Retinal pigment epithelial cell (primary cell): ENCODE measurements around the gene SLC66A3.

ENCODE experiments used
- DNase-seq: peaks from one replicate; pipeline ENCODE4 v3.0.0-alpha.2; 2010; ENCODE audit warnings: low read depth
- H3K4me3 ChIP-seq: 2 replicates; pipeline ENCODE4 v1.5.1; 2011; ENCODE audit warnings: mild to moderate bottlenecking, low read length, control low read depth, moderate library complexity
- TF ChIP-seq, protein P1 (sequence below): conservative IDR thresholded peaks from 2 replicates; pipeline ENCODE4 v1.5.1; 2011; ENCODE audit warnings: low read depth, low read length, control low read depth, inconsistent platforms

SLC66A3 gene

DNA sequence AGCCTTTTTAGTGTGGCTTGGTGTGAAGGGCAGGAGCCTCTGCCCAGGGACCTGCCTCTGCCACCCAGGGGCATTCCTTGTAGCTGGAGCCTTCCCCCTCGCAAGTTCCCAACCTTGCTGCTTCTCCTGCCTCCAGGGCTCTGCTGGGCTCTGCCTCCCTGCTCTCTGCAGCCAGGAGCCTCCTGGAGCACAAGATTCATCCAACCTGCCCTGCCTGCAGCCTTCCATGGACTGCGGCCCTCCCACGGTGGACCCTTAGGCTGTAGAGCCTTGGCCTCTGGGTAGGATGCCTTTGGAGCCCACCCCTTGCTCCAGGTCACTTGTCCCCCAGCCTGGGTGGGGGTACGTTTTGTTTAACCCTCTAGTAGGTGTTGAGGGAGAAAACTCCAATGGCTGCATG lies 2.5 kb downstream of the SLC66A3 start:
- no peak overlapping the region for H3K4me3 ChIP-seq
- no peak for DNase-seq
- TF ChIP-seq, protein P1, sequence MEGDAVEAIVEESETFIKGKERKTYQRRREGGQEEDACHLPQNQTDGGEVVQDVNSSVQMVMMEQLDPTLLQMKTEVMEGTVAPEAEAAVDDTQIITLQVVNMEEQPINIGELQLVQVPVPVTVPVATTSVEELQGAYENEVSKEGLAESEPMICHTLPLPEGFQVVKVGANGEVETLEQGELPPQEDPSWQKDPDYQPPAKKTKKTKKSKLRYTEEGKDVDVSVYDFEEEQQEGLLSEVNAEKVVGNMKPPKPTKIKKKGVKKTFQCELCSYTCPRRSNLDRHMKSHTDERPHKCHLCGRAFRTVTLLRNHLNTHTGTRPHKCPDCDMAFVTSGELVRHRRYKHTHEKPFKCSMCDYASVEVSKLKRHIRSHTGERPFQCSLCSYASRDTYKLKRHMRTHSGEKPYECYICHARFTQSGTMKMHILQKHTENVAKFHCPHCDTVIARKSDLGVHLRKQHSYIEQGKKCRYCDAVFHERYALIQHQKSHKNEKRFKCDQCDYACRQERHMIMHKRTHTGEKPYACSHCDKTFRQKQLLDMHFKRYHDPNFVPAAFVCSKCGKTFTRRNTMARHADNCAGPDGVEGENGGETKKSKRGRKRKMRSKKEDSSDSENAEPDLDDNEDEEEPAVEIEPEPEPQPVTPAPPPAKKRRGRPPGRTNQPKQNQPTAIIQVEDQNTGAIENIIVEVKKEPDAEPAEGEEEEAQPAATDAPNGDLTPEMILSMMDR = no peak

DNA sequence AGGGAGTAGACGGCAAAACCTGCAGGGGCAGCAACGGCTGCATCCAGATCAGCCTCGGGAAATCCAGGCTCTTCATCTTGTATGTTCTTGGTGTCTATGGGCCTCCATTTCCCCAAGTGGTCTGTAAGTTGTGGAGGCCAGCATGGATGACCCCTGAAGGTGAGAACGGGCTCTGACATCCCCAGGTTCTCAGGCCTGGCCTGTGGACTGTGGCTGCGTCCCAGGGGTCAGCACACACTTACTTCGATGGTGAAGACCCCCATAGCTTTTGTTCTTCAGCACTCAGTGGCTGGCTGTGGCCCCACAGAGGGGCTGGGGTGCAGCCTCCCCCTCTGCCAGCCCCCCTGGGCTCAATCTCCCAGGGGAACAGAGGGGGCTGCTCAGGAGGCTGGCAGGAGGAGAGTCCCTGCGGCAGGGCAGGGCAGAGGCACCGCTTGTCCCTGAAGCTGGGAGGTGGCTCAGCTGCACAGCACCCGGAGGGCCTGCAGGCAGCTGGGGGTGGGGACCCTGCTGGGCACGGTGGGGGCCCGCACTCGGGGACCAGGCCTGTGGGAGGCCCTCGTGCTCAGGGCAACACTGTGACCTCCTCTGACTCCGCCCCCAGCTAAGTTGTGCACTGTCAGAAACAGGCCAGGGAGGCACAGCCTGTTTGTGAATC lies 3.8 kb downstream of the SLC66A3 start:
- no peak for DNase-seq
- TF ChIP-seq, protein P1 = no peak
- no peak overlapping the region for H3K4me3 ChIP-seq

DNA sequence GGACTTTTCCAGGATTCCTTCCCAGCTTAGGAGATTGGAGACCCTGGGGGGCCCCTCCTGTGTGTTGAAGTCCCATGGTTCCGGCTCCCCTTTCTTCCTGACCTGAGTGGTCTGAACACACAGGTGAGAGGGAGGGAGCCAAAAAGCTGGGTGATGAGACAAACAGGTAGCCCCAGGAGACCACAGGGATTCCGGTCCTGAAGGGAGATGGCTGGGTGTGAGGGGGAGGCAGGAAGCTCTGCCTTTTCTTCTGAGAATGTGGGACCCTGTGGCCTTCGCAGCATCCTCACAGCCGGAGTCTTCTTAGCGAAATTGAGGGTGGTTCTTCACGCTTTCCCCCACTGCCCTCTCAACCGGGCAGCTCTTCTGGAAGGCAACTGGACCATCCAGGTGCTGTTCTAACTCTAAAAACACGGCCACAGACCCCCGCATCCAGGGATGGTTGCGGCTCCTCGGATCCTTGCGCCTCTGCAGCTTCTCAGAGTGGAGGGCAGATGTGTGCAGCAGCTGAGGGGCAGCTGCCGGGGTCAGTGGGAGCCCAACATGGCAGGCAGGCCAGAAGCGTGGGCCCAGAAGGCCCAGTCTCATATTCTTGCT lies 4.4 kb downstream of the SLC66A3 start:
- no peak for DNase-seq
- TF ChIP-seq, protein P1 = no peak
- no peak overlapping the region for H3K4me3 ChIP-seq

DNA sequence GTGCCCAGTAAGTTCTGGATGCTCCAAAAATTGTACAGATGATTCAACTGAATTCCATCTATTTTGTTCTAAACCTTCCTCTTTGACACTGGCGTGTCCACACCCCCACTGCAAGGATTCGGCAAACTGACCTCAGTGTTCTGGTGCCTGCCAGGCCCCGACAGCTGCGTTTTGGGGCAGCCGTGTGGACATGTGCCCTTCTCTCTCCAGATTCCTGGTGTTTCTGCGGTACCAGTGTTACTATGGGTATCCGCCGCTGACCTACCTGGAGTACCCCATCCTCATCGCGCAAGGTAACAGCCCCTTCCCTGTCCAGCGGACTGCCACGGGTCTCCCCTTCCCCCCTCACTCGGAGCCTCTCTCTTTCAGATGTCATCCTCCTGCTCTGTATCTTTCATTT lies 5.0 kb downstream of the SLC66A3 start:
- TF ChIP-seq, protein P1 = no peak
- DNase-seq = no peak
- H3K4me3 ChIP-seq = no peak overlapping the region

DNA sequence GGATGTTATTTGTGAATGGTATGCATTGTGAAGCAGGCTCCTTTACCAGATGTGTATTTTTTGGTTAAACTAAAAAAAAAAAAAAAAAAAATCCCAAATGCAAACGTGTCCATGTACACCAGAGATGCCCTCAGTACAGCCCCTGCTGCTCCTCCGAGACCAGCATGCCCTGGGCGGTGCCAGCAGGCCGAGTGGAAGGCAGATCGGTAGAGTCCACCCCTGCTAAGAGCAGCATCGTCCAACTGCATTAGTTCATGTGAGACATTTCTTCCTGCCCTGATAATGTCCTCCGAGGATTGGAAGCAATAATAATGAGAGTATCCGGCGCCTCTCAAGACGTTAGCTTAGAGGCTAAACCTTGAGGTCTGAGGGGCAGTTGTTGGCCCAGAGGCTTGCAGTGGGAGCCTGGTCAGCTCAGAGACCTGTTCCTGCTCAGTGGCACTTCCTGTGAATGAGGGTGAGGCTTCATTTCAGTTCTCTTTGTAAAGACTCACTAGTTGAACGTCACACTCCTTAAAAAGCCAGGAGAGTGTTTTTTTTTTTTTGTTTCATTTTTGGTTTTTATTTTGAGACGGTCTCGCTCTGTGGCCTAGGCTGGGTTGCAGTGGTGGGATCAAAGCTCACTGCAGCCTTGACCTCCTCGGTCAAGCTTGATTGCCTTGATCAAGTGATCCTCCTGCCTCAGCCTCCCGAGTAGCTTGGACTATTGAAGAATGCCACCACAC lies 5.6 kb downstream of the SLC66A3 start:
- TF ChIP-seq, protein P1 = no peak
- H3K4me3 ChIP-seq = no peak overlapping the region
- DNase-seq = no peak

DNA sequence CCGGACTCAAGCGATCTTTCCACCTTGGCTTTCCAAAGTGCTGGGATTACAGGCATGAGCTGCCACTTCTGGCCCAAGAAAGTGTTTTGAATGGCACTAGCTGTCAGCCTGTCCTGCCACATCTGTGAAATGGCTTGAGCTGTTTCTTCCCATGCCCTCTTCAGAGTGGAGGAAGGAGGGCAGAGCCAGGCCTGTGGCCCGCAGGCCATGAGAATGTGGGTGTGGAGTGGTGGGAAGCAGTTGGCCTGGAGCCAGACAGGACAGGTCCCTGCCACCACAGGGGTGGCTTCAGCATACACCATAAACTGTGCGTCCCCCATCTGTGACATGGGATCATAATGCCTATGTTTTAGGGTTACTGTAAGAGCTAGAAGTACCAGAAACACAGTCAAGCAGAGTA lies 6.5 kb downstream of the SLC66A3 start:
- no peak for DNase-seq
- no peak overlapping the region for H3K4me3 ChIP-seq
- TF ChIP-seq, protein P1 = no peak
